Nephron (organoid): Measurements from ENCODE around the gene CYGB.

ENCODE experiments used
- H3K27ac Mint-ChIP-seq, 3 experiments: 2 replicates each; pipeline ENCODE4 v1.8.0; 2020; ENCODE audit warnings: mixed read lengths in 3 of 3, mild to moderate bottlenecking in 2 of 3, moderate library complexity in 1 of 3
- H3K27me3 Mint-ChIP-seq: 2 replicates; pipeline ENCODE4 v1.8.0; 2021; ENCODE audit warnings: low read depth, mild to moderate bottlenecking, moderate library complexity, mixed read lengths
- H3K36me3 Mint-ChIP-seq: 2 replicates; pipeline ENCODE4 v1.8.0; 2020; ENCODE audit warnings: low read depth, mixed read lengths
- H3K4me1 Mint-ChIP-seq: 2 replicates; pipeline ENCODE4 v1.8.0; 2020; ENCODE audit warnings: mixed read lengths
- H3K4me3 Mint-ChIP-seq, 3 experiments: 2 replicates each; pipeline ENCODE4 v1.8.0; 2020; ENCODE audit warnings: mild to moderate bottlenecking in 3 of 3, mixed read lengths in 3 of 3, moderate library complexity in 2 of 3
- H3K9me3 Mint-ChIP-seq: 2 replicates; pipeline ENCODE4 v1.8.0; 2020; ENCODE audit warnings: mixed read lengths
- TF ChIP-seq, protein P1 (sequence below), 3 experiments: fragments of 200-600 bp; sonication (generic); IDR thresholded peaks; one replicate each; pipeline ENCODE4 v1.5.0; 2021; ENCODE audit warnings: antibody characterized with exemption in 3 of 3; ENCODE audit not compliant: unreplicated experiment in 3 of 3

CYGB gene

DNA sequence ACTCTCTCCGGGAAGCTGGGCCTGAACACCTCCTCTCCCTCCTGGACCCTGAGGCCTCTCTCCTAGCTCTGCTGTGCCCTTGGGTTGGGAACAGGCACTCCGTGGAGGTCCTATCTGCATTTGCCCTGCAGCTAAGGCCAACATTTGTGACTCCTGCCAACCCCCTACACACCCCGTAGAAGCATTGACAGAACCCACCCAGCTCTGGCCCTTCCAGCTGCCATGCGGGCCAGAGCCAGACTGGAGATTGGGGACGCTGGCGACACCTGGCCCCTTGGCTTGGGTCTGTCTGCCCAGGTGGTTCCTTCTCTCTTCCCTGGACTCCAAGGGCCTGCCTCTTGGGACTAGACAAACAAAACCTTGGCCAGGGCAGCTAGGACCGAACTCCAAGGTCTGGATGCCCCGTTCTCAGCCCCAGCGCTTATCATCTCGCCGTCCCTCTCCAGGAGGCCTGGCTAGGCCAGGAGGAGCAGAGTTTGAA is 35.6 kb downstream of the CYGB start:
- Mint-ChIP-seq H3K27me3 (peaks cover 40% of the 10 kb centered on the region), H3K36me3 (no peaks in the 10 kb centered on the region), H3K27ac (peak overlapping the region in 1 of 3 experiments; percentile 43), H3K4me3 (peak overlapping the region; percentile 81 to 89 (median 84)), H3K4me1 (peaks cover 25% of the 10 kb centered on the region), H3K9me3 (no peaks in the 10 kb centered on the region)
- TF ChIP-seq, protein P1, sequence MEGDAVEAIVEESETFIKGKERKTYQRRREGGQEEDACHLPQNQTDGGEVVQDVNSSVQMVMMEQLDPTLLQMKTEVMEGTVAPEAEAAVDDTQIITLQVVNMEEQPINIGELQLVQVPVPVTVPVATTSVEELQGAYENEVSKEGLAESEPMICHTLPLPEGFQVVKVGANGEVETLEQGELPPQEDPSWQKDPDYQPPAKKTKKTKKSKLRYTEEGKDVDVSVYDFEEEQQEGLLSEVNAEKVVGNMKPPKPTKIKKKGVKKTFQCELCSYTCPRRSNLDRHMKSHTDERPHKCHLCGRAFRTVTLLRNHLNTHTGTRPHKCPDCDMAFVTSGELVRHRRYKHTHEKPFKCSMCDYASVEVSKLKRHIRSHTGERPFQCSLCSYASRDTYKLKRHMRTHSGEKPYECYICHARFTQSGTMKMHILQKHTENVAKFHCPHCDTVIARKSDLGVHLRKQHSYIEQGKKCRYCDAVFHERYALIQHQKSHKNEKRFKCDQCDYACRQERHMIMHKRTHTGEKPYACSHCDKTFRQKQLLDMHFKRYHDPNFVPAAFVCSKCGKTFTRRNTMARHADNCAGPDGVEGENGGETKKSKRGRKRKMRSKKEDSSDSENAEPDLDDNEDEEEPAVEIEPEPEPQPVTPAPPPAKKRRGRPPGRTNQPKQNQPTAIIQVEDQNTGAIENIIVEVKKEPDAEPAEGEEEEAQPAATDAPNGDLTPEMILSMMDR (IDR thresholded peaks at IDR 0.05; ENCODE audit: unreplicated experiment in 3 of 3) = no peak

DNA sequence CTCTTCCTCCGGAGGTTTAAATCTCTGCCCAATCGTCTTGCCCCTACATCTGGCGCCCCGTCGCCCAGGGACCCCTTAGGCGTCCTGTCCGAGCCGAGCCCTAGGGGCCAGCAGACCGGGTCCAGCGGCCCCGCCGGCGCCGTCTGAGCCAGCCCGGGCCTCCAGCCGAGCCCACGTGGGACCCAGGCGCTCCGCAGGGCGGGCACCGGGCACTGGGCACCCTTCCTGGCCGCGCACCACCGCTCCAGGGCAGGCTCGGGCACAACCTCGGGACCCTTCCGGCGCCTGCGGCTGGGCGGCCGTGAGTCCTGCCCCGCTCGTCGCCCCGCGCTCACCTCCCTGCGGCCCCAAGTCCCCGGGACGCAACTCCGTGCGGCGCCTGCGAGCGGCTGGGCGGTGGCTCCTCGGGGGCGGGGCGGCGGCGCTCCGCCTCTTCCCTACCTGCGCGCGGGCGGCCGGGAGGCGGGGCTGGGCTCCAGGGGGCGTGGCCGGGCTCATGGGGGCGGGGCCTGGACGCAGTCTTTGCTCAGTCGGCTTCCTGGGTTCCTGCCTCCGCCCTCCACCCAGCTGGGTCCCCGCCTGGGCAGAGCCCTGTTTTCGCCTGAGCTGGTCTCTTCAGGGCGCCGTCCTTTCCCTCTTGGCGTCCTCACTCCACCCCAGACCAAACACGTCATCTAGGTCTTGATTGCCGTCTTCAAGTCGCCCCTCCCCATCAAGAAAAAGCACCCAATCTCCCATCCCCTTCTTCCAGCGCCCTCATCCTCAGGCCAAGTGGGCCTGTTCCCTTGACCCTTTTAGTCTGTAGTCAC is 36.3 kb downstream of the CYGB start, which contains the start of gene RHBDF2:
RHBDF2 (minus strand) TSS at position 406 of the 809 bp plus-strand sequence. CDS start 19,899 bp downstream, outside the sequence.
- peaks cover 40% of the 10 kb centered on the region for H3K27me3 Mint-ChIP-seq
- H3K4me1 Mint-ChIP-seq = peaks cover 25% of the 10 kb centered on the region
- H3K9me3 Mint-ChIP-seq = no peaks in the 10 kb centered on the region
- peak within 1 kb of the TSS; percentile 81 to 89 (median 84) for H3K4me3 Mint-ChIP-seq
- H3K36me3 Mint-ChIP-seq = no peaks in the 10 kb centered on the region
- H3K27ac Mint-ChIP-seq = peak within 1 kb of the TSS in 1 of 3 experiments; percentile 43
- TF ChIP-seq, protein P1 (IDR thresholded peaks at IDR 0.05; ENCODE audit: unreplicated experiment in 3 of 3) = no peak

DNA sequence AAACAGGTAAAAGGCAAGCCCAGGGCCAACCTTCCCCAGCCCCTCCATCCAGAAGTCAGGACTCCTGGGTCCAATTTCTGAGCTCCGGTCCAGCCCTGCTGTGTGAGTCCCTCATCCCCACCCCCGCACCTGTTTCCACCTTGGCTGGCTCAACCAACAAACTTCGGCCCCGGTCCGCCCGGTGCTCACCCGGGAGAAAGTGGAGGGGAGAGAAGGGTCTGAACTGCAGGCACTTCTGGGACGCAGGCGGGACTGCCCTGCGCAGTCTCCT is 36.8 kb downstream of the CYGB start:
- H3K27ac Mint-ChIP-seq = no peak overlapping the region
- peaks cover 40% of the 10 kb centered on the region for H3K27me3 Mint-ChIP-seq
- no peaks in the 10 kb centered on the region for H3K36me3 Mint-ChIP-seq
- TF ChIP-seq, protein P1 (IDR thresholded peaks at IDR 0.05; ENCODE audit: unreplicated experiment in 3 of 3) = no peak
- peak overlapping the region; percentile 67 to 73 (median 72) for H3K4me3 Mint-ChIP-seq
- H3K9me3 Mint-ChIP-seq = no peaks in the 10 kb centered on the region
- peaks cover 25% of the 10 kb centered on the region for H3K4me1 Mint-ChIP-seq

DNA sequence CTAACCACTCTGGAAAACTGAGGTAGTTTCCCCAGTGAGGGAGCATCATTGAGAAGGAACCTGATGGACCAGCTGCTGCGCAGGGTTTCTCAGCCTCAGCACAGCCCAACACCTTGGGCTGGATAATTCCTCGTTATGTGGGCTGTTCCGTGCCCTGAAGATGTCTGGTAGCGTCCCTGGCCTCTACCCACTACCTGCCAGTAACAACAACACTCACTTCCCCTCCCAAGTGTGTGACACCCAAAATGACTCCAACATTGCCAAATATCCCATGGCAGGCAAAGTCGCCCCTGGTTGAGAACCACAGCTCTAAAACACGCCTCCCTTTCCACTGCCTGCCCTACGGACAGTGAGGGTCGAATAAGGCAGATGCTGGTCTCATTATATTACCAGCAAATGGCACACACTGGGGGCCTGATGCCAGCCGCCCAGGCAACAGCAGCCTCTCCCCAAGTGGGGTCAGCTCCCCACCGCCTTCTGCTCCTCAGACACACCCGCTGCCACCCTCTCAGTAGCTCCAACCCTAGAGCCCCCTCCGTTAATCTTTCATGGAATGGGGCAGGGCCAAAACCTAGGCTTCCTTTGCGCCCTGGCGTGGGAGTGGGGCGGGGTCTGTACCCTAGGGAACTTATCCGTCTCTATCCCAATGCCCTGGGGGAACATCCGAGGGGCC is 37.3 kb downstream of the CYGB start:
- H3K36me3 Mint-ChIP-seq = no peaks in the 10 kb centered on the region
- H3K4me1 Mint-ChIP-seq = peaks cover 25% of the 10 kb centered on the region
- TF ChIP-seq, protein P1 (IDR thresholded peaks at IDR 0.05; ENCODE audit: unreplicated experiment in 3 of 3) = no peak
- peak overlapping the region in 1 of 3 experiments; percentile 22 for H3K27ac Mint-ChIP-seq
- H3K9me3 Mint-ChIP-seq = no peaks in the 10 kb centered on the region
- H3K4me3 Mint-ChIP-seq = peak overlapping the region; percentile 67 to 73 (median 72)
- peaks cover 40% of the 10 kb centered on the region for H3K27me3 Mint-ChIP-seq

DNA sequence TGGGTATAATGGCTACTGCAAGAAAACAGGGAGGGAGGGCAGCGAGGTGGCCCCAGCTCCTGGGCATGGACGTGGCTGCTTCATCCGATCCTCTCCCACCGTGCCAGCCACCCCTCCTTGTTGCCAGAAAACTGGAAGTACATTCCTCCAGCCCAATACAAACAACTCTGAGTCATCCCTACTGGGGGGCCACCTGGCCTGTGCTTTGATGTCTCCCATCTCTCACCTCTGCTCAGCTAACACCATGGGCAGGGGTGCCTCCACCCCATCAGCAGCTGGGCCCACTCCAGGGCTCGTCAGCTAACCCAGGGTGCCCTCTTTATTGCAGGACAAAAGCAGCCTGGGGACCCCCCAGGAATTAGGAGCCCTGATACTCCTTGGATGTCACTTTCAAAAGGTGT is 38.2 kb downstream of the CYGB start:
- peak overlapping the region in 2 of 3 experiments; percentile 7 to 26 for H3K4me3 Mint-ChIP-seq
- TF ChIP-seq, protein P1 (IDR thresholded peaks at IDR 0.05; ENCODE audit: unreplicated experiment in 3 of 3) = no peak
- H3K27ac Mint-ChIP-seq = no peak overlapping the region
- peaks cover 25% of the 10 kb centered on the region for H3K4me1 Mint-ChIP-seq
- H3K27me3 Mint-ChIP-seq = peaks cover 40% of the 10 kb centered on the region
- no peaks in the 10 kb centered on the region for H3K9me3 Mint-ChIP-seq
- no peaks in the 10 kb centered on the region for H3K36me3 Mint-ChIP-seq
